ENCODE measurements around the gene CLEC2A. TPM values are rescaled to one million over a fixed set of nuclear protein-coding genes. Genes with fewer than 3 reads are reported as not detected.

Gene CLEC2A
- total and polyA plus RNA-seq, 2 donors (not counting 3 experiments of a cell fraction or from before 2014, with no cell fraction given): not detected

- CTCF ChIA-PET: interaction anchor here (1.9 kb wide), 1 partner anchor 8 kb away, joined by 8 read pairs; no protein-coding TSS in a partner anchor
- no peak overlapping the region for H3K27ac ChIP-seq (ENCODE audit: insufficient read depth, low read depth, low read length)
These were observed 1.8 kb upstream of the CLEC2A start for GRCh38 chr12:9933958-9934357.

More at GRCh38 chr12:9933958-9934357, 1.8 kb upstream of the CLEC2A start:
- no peaks in the 10 kb centered on the region for H3K36me3 ChIP-seq (ENCODE audit: control insufficient read depth in 2 of 2, extremely low read depth in 1 of 2, insufficient read depth in 2 of 2, low read length in 2 of 2)
- no peak overlapping the region for H3K4me2 ChIP-seq (ENCODE audit: insufficient read depth, low read length)
- H3K4me3 ChIP-seq (replicated peaks in 1 of 3; ENCODE audit: insufficient read depth in 1 of 3, low read depth in 1 of 3, low read length in 3 of 3): no peak overlapping the region
- no peaks in the 10 kb centered on the region for H3K9me3 ChIP-seq (replicated peaks; ENCODE audit: control insufficient read depth, insufficient read depth, low read length)
- intact Hi-C loops (cut with micrococcal nuclease) (no loop called here), dilution Hi-C loops (cut with MboI; ENCODE audit: extremely low pct_ligation_motif_present, low sequenced_read_pairs) (no loop called here)
- no peaks in the 10 kb centered on the region for H3K79me2 ChIP-seq (ENCODE audit: control insufficient read depth, insufficient read depth, low read length)
- no peaks in the 10 kb centered on the region for H3K4me1 ChIP-seq (ENCODE audit: control insufficient read depth, extremely low read depth, insufficient read depth, low read length)
- H2AFZ ChIP-seq (ENCODE audit: low read depth, low read length): no peak overlapping the region
- POLR2A ChIA-PET: interaction anchor here (0.7 kb wide), 2 partner anchors 311 to 925 kb away, joined by 3 to 4 read pairs; no protein-coding TSS in a partner anchor
- no peak for FAIRE-seq
- no peak overlapping the region for H3K9ac ChIP-seq (replicated peaks; ENCODE audit: extremely low read depth, insufficient read depth, low read length)
- no TSS peak for BruUV-seq (replicated peaks)
- no peak for TF ChIP-seq MAX (IDR thresholded peaks at IDR 0.05; ENCODE audit: insufficient read depth, insufficient read length)
- no peak for TF ChIP-seq POLR2AphosphoS5 (IDR thresholded peaks at IDR 0.05; ENCODE audit: insufficient read depth, low read depth, low read length)
- no peak for TF ChIP-seq JUN (IDR thresholded peaks at IDR 0.05; ENCODE audit: borderline replicate concordance, insufficient read depth, insufficient read length, low read depth)
- TF ChIP-seq GATA2 (IDR thresholded peaks at IDR 0.05; ENCODE audit: insufficient read depth, insufficient read length, low read depth, low read length): no peak
- no peak for TF ChIP-seq CTCF (IDR thresholded peaks at IDR 0.05; ENCODE audit: extremely low read depth in 1 of 2, insufficient read depth in 1 of 2, low read depth in 1 of 2, low read length in 2 of 2)
- TF ChIP-seq EZH2 (IDR thresholded peaks at IDR 0.05; ENCODE audit: borderline replicate concordance, low read depth, low read length, severe bottlenecking): no peak
- TF ChIP-seq FOS (IDR thresholded peaks at IDR 0.05; ENCODE audit: borderline replicate concordance, insufficient read depth, low read length): no peak
- no peak for TF ChIP-seq MYC (IDR thresholded peaks at IDR 0.05; ENCODE audit: low read depth, low read length)
- no peak for TF ChIP-seq POLR2A (IDR thresholded peaks at IDR 0.05; ENCODE audit: low read depth, low read length)
- H3K27me3 ChIP-seq (ENCODE audit: control insufficient read depth in 2 of 2, insufficient read depth in 2 of 2, low read length in 2 of 2): no peaks in the 10 kb centered on the region
- H4K20me1 ChIP-seq (replicated peaks; ENCODE audit: control insufficient read depth, extremely low read depth, insufficient read depth, low read length): no peaks in the 10 kb centered on the region
- H3K9me1 ChIP-seq (replicated peaks; ENCODE audit: control insufficient read depth, extremely low read depth, insufficient read depth, low read length): no peaks in the 10 kb centered on the region
- no peak for DNase-seq (ENCODE audit: low read depth, low spot score)
